Stimulated activated CD4-positive, alpha-beta T cell treated with anti-CD3 and anti-CD28 coated beads, Interleukin-4, amount 100 ng/mL, for 48 hours (primary cell): Measurements from ENCODE around the gene FGD2.
"Not testable (repeated sequence)": the region's sequence is repeated elsewhere in the genome, so short reads cannot be mapped to it uniquely, and the experiment has no call there.

ENCODE experiments used
- DNase-seq, 2 donors: peaks; one replicate each; pipeline ENCODE4 v3.0.0-alpha.2; 2020; ENCODE audit warnings: low read depth in 2 of 2

FGD2 gene

GRCh38 chr6:36990401-36990800 is 15.1 kb upstream of the FGD2 start:
- DNase-seq = not testable (repeated sequence)

- DNase-seq = no peak
Measured at GRCh38 chr6:36997811-36998722, 7.4 kb upstream of the FGD2 start.

- no peak for DNase-seq
Measured at GRCh38 chr6:36998723-36999038, 6.8 kb upstream of the FGD2 start.

GRCh38 chr6:36999061-36999750 is 6.2 kb upstream of the FGD2 start:
- DNase-seq = no peak

GRCh38 chr6:36999751-37000125 is 5.7 kb upstream of the FGD2 start:
- DNase-seq = no peak

GRCh38 chr6:37004044-37004980 is 1.1 kb upstream of the FGD2 start:
- no peak for DNase-seq

GRCh38 chr6:37005827-37006567 is 542 bp downstream of the FGD2 start:
- DNase-seq = no peak

GRCh38 chr6:37006793-37007339 is 1.4 kb downstream of the FGD2 start:
- no peak for DNase-seq

- no peak for DNase-seq
Measured at GRCh38 chr6:37007340-37008043, 2.0 kb downstream of the FGD2 start.

GRCh38 chr6:37008484-37009465 is 3.3 kb downstream of the FGD2 start:
- DNase-seq = no peak

- no peak for DNase-seq
Measured at GRCh38 chr6:37010402-37010892, 5.0 kb downstream of the FGD2 start.

GRCh38 chr6:37011656-37012378 is 6.4 kb downstream of the FGD2 start:
- no peak for DNase-seq

- DNase-seq = no peak
Measured at GRCh38 chr6:37013516-37014491, 8.3 kb downstream of the FGD2 start.

- no peak for DNase-seq
Measured at GRCh38 chr6:37014667-37015066, 9.2 kb downstream of the FGD2 start.

- no peak for DNase-seq
Measured at GRCh38 chr6:37015532-37015931, 10.1 kb downstream of the FGD2 start.

- DNase-seq = no peak
Measured at GRCh38 chr6:37016995-37017394, 11.5 kb downstream of the FGD2 start.

- no peak for DNase-seq
Measured at GRCh38 chr6:37017606-37018197, 12.2 kb downstream of the FGD2 start.
